ENCODE results near the gene HDAC4.

The HDAC4 gene

GRCh38 chr2:239368321-239368720 lies 32.5 kb downstream of the HDAC4 start:
- no peak for ATAC-seq

- no peak for ATAC-seq
These were observed 34.1 kb downstream of the HDAC4 start for GRCh38 chr2:239366740-239367139.

- ATAC-seq, result no peak
These were observed 34.9 kb downstream of the HDAC4 start for GRCh38 chr2:239365782-239366435.

- no peak for ATAC-seq
These were observed 35.6 kb downstream of the HDAC4 start for GRCh38 chr2:239365071-239365781.

GRCh38 chr2:239363946-239364637 lies 36.7 kb downstream of the HDAC4 start:
- peak; percentile 53 to 75 for ATAC-seq

GRCh38 chr2:239362507-239362906 lies 38.3 kb downstream of the HDAC4 start:
- no peak for ATAC-seq

- no peak for ATAC-seq
These were observed 39.5 kb downstream of the HDAC4 start for GRCh38 chr2:239361311-239361642.

GRCh38 chr2:239360421-239361310 lies 40.2 kb downstream of the HDAC4 start:
- ATAC-seq, result no peak

- ATAC-seq, result no peak
These were observed 40.8 kb downstream of the HDAC4 start for GRCh38 chr2:239360008-239360407.

- ATAC-seq, result no peak
These were observed 41.5 kb downstream of the HDAC4 start for GRCh38 chr2:239359196-239359912.

GRCh38 chr2:239358062-239358754 lies 42.6 kb downstream of the HDAC4 start:
- ATAC-seq, result no peak

GRCh38 chr2:239355724-239356123 lies 45.1 kb downstream of the HDAC4 start:
- ATAC-seq, result no peak

GRCh38 chr2:239355139-239355538 lies 45.7 kb downstream of the HDAC4 start:
- no peak for ATAC-seq

GRCh38 chr2:239354791-239355136 lies 46.1 kb downstream of the HDAC4 start:
- no peak for ATAC-seq

- no peak for ATAC-seq
These were observed 46.6 kb downstream of the HDAC4 start for GRCh38 chr2:239354132-239354790.

- ATAC-seq, result no peak
These were observed 47.1 kb downstream of the HDAC4 start for GRCh38 chr2:239353692-239354091.

- no peak for ATAC-seq
These were observed 49.1 kb downstream of the HDAC4 start for GRCh38 chr2:239351687-239352086.

GRCh38 chr2:239349453-239350135 lies 51.2 kb downstream of the HDAC4 start:
- ATAC-seq, result no peak

- no peak for ATAC-seq
These were observed 52.0 kb downstream of the HDAC4 start for GRCh38 chr2:239348563-239349452.

- ATAC-seq, result no peak
These were observed 54.1 kb downstream of the HDAC4 start for GRCh38 chr2:239346676-239347075.

All from activated CD4-positive, CD25-positive, alpha-beta regulatory T cell treated with anti-CD3 and anti-CD28 coated beads, Interleukin-2, amount 50 U/mL, for 24 hours (primary cell).